ENCODE results near the gene MDH1.

MDH1 gene

DNA sequence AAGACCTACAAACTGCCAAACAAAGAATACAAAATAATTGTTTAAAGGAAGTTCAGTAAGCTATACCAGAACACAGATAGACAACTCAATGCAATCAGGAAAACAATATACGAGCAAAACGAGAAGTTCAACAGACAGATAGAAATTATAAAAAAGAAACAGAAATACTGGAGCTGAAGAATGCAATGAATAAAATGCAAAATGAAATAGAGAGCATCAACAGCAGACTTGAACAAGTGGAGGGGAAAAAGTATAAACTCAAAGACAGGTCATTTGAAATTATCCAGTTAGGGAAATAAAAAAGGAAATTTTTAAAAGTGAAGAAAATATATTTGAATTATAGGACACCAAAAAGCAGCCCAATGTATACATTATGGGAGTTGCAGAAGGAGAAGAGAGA lies 43.6 kb downstream of the MDH1 start:
- no peak for DNase-seq (ENCODE audit: low spot score)

DNA sequence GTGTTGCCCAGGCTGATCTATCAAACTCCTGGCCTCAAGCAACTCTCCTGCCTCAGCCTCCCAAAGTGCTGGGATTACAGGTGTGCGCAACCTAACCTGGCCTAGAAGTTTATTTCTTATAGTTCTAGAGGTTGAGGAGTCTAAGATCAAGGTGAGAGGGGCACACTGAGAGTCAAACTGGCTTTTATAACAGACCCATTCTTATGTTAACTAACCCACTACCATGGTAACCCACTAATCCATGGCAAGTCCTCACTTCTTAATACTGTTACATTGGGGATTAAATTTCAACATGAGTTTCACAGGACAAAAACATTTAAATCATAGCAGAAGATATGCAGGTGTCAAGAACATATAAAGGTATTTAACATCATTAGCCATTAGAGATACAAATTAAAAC lies 50.6 kb downstream of the MDH1 start:
- no peak for DNase-seq (ENCODE audit: low spot score)

DNA sequence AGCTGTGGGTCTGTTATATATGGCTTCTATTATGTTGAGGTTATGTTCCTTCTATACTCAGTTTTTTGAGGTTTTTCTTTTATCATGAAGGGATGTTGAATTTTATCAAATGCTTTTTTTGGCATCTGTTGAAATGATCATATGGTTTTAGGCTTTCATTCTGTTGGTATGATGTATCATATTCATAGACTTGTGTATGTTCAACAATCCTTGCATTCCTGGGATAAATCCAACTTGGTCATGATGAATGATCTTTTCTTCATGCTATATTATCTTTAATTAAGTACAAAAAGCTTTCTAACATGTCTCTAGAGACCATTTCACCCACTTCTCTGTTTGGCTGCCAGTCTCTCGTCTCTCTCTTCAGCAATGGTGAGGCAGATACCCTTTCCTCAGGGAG lies 54.2 kb downstream of the MDH1 start:
- no peak for DNase-seq (ENCODE audit: low spot score)

GRCh38 chr2:63643486-63643885 lies 54.7 kb downstream of the MDH1 start:
- no peak for DNase-seq (ENCODE audit: low spot score)

- DNase-seq (ENCODE audit: low spot score): no peak
Measured at GRCh38 chr2:63648632-63649031, 59.9 kb downstream of the MDH1 start.

- no peak for DNase-seq (ENCODE audit: low spot score)
Measured at GRCh38 chr2:63649829-63650228, 61.1 kb downstream of the MDH1 start.

GRCh38 chr2:63650756-63651155 lies 62.0 kb downstream of the MDH1 start:
- no peak for DNase-seq (ENCODE audit: low spot score)

DNA sequence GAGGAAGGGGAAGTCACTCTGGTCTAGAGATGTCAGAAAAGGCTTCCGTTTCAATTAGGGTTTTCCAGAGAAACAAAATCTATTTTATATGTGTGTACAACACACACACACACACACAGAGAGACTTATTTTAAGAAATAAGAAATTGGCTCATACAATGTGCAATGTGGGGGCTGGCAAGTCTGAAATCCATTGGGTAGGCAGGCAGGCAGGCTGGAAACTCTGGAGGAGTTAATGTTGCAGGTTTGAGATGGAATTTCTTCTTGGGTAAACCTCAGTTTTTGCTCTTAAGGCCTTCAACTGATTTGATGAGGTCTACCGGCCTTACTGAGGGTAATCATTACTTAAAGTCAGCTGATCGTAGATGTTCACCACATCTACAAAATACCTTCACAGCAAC lies 62.6 kb downstream of the MDH1 start:
- DNase-seq (ENCODE audit: low spot score): no peak

DNA sequence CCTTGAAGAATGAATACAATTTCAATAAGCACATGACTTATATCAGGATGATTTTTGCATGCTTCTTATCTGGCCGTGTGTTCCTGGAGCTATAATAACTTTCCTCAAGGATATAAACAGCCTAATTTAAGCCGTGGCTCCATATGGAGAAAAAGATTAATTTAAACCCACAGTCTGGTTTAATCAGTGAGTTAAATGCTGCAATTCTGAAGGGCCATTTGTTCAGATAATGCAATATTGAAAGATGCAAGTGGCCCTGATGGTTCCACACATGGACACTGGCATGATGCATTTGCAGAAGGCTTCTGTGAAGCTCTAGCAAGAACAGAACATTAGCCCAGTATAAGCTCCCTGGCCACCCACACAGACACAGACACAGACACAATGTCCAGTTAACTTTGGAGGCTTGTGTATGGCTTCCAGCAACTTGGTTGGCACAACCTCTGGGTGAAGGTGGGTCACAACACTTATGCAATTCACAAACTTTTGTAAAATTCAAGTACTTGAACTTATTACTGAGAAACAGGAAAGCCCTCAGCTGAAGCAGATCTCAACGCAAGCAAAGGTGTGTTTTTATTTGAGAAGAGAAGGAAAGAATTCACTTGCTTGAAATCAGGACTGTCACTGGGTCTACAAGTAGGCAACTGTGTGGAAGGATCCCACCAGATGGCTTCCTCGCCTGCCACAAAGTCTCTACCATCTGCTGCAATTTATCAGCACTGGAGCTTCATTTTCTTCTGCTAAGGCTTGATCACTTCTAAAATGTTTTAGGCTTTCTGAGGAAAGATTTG lies 63.3 kb downstream of the MDH1 start:
- no peak for DNase-seq (ENCODE audit: low spot score)

GRCh38 chr2:63652652-63652985 lies 63.9 kb downstream of the MDH1 start:
- DNase-seq (ENCODE audit: low spot score): no peak

DNA sequence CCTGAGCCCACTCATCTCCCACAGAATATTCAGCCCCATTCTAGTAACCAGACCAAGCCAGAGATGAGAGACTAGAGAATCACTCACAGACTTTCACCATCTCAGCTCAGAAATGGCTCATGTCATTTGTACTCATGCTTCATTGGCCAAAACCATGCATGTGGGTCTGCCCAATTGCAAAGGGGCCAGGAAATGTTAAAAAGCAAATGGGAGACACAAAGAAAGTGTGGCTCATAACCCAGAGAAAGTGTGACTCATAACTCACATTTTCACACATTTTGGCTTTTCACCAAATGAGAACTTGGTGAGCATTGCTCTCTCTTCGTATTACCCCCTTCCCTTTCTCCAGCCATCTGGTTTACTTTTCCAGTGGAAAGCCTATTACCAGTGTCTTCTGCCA lies 66.2 kb downstream of the MDH1 start:
- no peak for DNase-seq (ENCODE audit: low spot score)

Data from CD4-positive, alpha-beta T cell treated with Interleukin-6 at 100 ng/mL for 8 hours (primary cell).